ENCODE data around the gene TLR1. TPM values are rescaled to one million over a fixed set of nuclear protein-coding genes. Genes with fewer than 3 reads are reported as not detected.
A peak's percentile ranks its signal among the peaks of the same experiment; 100 is the strongest.

TLR1 gene
- total RNA-seq, 1 donor from 2014 or later: 0.26 TPM

DNA sequence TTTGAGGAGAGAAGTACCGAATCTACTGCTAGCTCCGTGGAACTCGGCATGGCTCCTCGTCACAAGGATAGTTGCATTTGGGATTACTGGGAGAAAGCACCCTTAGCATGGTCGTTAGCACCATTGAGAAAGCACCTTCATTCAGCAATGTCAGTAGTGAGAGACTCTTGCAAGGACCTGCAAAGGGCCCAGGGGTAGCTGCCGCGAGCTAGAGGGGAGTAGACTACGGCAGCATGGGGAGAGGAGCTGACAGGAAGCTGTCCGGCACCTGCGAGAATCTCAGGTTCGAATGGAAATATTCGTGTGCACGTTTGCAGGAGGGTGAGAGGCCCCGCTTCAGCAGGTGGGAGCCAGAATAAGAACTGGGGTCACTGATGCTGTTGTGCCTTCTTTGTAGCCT, 42.0 kb downstream of the TLR1 start:
- no peaks in the 10 kb centered on the region for H3K36me3 ChIP-seq (ENCODE audit: control insufficient read depth, insufficient read depth, low read length)
- TF ChIP-seq, protein P1, sequence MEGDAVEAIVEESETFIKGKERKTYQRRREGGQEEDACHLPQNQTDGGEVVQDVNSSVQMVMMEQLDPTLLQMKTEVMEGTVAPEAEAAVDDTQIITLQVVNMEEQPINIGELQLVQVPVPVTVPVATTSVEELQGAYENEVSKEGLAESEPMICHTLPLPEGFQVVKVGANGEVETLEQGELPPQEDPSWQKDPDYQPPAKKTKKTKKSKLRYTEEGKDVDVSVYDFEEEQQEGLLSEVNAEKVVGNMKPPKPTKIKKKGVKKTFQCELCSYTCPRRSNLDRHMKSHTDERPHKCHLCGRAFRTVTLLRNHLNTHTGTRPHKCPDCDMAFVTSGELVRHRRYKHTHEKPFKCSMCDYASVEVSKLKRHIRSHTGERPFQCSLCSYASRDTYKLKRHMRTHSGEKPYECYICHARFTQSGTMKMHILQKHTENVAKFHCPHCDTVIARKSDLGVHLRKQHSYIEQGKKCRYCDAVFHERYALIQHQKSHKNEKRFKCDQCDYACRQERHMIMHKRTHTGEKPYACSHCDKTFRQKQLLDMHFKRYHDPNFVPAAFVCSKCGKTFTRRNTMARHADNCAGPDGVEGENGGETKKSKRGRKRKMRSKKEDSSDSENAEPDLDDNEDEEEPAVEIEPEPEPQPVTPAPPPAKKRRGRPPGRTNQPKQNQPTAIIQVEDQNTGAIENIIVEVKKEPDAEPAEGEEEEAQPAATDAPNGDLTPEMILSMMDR (IDR thresholded peaks at IDR 0.05; ENCODE audit: insufficient read depth, low read length, severe bottlenecking): no peak
- no peak overlapping the region for H3K4me3 ChIP-seq (ENCODE audit: low read depth, low read length)
- FAIRE-seq (no peak), DNase-seq (ENCODE audit: low read depth) (no peak)
- no peaks in the 10 kb centered on the region for H3K27me3 ChIP-seq (ENCODE audit: control insufficient read depth, insufficient read depth, low read length)

DNA sequence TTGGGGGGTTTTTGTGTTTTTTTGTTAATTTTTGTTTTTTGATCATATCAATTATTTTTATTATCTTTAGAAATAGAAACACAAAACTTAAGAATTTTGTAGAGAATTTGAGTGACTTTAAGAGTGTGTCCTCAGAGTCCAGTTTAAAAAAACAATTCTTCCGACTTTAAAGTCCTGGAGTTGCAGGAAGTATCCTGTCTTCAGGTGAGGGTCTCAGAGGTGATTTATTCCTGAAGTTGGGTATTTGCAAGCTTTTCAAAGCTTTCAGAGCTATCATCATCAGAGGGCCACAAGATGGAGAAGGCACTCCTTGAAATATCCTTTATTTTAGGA, 44.8 kb downstream of the TLR1 start:
- FAIRE-seq (no peak), DNase-seq (ENCODE audit: low read depth) (no peak)
- TF ChIP-seq, protein P1 (IDR thresholded peaks at IDR 0.05; ENCODE audit: insufficient read depth, low read length, severe bottlenecking): no peak
- no peaks in the 10 kb centered on the region for H3K36me3 ChIP-seq (ENCODE audit: control insufficient read depth, insufficient read depth, low read length)
- H3K4me3 ChIP-seq (ENCODE audit: low read depth, low read length): no peak overlapping the region
- no peaks in the 10 kb centered on the region for H3K27me3 ChIP-seq (ENCODE audit: control insufficient read depth, insufficient read depth, low read length)

DNA sequence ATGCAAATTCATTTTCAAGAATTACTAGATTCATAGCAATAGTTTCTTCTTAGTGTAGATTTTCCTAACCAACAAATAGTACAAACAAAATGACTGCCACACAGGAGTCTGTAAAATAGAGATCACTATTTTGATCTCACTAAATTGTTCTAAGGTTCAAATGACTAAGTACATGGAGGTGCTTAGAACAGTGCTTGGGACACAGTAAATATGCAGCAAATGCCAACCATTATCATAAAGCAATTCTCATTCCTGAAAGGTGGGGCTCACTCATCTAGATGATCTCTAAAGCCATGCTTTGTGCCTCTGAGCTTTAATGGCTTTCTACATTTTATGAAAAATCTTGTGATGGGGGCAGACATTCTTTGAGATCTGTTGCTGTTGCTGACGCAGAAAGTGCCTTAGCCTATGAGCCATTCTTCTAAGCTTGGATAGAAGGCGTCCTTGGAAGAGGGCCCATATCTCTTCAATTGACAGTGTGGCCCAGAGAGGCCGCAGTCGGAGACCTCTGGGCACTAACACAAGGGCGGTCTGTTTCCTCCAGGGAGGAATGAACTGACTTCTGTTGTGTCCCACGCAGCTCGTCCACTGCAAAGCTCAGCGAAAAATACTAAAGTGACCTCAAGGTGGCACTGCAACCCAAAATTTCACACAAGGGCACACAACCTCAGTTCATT, 45.3 kb downstream of the TLR1 start:
- DNase-seq (ENCODE audit: low read depth): peak; percentile 33

DNA sequence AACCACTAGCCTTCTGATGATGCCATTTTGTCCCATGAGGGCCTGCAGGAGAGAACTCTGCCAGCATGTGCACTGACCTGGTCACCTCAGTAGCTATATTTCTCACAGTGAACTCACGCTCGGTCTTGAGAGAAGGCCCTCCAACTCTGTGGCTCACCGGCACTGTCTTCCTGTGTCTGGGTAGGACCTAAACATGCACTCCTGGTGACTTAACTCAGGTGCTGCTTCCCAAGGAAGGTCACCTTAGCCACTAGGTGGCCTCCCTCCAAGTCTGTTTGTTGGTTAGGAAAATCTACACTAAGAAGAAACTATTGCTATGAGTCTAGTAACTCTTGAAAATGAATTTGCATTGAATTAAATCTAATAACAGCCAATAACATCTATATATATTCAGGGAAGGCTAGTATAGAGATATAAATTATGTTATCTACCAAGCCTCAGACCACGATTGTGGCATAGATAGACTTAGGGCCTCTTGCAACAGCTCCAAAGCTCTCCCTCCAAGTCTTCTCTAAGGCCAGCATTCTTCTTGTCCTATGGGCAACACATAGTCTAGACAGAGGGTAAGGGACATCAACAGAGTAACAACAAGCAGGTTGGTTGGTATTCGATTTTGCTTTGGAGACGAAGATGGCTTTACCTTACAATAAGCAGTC, 46.5 kb downstream of the TLR1 start:
- no peak for FAIRE-seq
- TF ChIP-seq, protein P1 (IDR thresholded peaks at IDR 0.05; ENCODE audit: insufficient read depth, low read length, severe bottlenecking): peak; percentile 58
- no peaks in the 10 kb centered on the region for H3K27me3 ChIP-seq (ENCODE audit: control insufficient read depth, insufficient read depth, low read length)

More for the DNA sequence above, 45.3 kb downstream of the TLR1 start:
- Histone ChIP-seq H3K27me3 (ENCODE audit: control insufficient read depth, insufficient read depth, low read length) (no peaks in the 10 kb centered on the region), H3K36me3 (ENCODE audit: control insufficient read depth, insufficient read depth, low read length) (no peaks in the 10 kb centered on the region), H3K4me3 (ENCODE audit: low read depth, low read length) (no peak overlapping the region)
- FAIRE-seq: no peak
- TF ChIP-seq, protein P1 (IDR thresholded peaks at IDR 0.05; ENCODE audit: insufficient read depth, low read length, severe bottlenecking): peak; percentile 57

DNA sequence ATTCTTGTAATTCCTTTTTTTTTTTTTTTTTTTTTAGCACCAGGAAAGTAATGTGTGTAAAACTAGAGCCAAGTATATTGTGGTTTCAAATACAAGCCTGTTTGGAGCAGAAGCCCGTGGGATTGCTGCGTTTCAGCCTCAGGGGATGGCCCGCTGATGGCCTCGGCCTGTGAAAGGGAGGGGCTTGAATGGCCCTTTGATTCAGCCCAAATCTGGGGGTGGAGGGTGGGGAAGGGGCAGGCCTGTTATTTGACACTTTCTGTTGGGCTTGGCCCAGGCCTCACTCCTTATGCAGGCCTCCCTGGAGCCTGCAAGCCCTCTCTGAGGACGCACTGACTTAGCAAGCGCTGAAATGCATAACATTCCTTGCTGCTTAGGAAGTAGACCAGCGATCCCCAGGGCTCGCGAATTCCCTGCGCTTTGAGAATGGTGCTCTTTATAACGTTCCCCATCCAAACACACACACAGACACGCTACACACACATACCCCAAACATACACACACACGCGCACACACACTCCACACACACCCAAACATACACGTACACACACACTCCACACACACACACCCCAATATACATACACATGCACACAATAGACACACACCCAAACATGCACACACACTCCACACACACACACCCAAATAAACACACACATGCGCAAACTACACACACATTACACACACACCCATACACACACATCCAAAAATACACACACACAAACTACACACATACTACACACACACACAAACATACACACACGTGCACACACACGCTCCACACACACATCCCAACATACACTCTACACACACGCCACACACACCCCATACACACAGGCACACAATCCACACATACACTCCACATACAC, 51.4 kb downstream of the TLR1 start:
- TF ChIP-seq, protein P1 (IDR thresholded peaks at IDR 0.05; ENCODE audit: insufficient read depth, low read length, severe bottlenecking): no peak
- peak; percentile 80 for DNase-seq (ENCODE audit: low read depth)
- no peak for FAIRE-seq
- Histone ChIP-seq H3K4me3 (ENCODE audit: low read depth, low read length) (no peak overlapping the region), H3K36me3 (ENCODE audit: control insufficient read depth, insufficient read depth, low read length) (no peaks in the 10 kb centered on the region), H3K27me3 (ENCODE audit: control insufficient read depth, insufficient read depth, low read length) (no peaks in the 10 kb centered on the region)

More for the DNA sequence above, 46.5 kb downstream of the TLR1 start:
- Histone ChIP-seq H3K36me3 (ENCODE audit: control insufficient read depth, insufficient read depth, low read length) (no peaks in the 10 kb centered on the region), H3K4me3 (ENCODE audit: low read depth, low read length) (no peak overlapping the region)
- peak; percentile 40 for DNase-seq (ENCODE audit: low read depth)
